OCI-M1 (cell line): ENCODE results near the gene PVALEF.
"Not testable (repeated sequence)": the region's sequence is repeated elsewhere in the genome, so short reads cannot be mapped to it uniquely, and the experiment has no call there.

Experiments used
- DNase-seq: peaks from one replicate; lab custom pipeline; 2025; lab: John Stamatoyannopoulos, UW

Gene PVALEF

DNA sequence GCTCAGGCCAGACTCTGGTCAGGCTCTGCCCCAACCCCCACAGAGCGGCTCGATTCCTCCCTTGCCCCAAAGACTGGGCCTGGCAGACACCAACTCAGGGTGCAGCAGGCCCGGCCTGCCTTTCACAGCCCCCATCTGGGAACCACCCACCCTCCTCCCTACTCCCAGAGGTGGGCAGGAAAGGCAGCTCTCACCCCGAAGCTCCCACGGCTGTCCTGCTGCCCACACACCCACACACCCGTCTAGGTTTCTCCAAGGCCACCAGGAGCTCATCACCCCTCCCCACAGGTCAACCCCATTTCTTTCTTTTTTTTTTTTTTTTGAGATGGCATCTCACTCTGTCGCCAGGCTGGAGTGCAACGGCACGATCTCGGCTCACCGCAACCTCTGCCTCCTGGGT is 53.7 kb downstream of the PVALEF start:
- no peak for DNase-seq

DNA sequence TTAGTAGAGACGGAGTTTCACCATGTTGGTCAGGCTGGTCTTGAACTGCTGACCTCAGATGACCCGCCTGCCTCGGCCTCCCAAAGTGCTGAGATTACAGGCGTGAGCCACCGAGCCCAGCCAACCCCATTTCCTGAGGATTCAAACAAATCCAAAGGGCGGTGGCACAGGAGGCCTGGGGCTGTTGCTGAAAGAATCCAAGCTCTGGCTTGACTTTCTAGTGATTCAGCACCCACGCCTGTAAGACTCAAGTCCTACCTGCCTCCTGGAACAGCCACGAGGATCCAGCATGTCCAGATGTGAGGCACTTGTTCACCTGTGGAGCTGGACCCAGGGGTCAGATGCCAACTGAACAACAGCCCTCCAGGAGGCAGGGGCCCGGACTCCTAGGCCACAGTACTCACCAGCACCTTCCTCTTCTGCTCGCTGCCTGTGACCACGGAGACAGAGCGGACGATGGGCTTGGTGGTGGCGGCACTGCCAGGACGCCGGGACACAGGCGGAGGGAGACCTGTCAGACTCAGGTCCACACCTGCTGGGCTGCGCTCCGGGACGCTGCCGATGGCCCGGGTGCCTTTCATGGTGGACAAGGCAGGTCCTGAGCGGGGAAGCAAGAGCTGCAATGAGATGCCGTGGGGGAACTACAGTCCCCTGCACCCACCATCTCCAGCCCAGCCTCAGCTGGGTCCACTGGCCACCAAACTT is 54.3 kb downstream of the PVALEF start:
- no peak for DNase-seq

DNA sequence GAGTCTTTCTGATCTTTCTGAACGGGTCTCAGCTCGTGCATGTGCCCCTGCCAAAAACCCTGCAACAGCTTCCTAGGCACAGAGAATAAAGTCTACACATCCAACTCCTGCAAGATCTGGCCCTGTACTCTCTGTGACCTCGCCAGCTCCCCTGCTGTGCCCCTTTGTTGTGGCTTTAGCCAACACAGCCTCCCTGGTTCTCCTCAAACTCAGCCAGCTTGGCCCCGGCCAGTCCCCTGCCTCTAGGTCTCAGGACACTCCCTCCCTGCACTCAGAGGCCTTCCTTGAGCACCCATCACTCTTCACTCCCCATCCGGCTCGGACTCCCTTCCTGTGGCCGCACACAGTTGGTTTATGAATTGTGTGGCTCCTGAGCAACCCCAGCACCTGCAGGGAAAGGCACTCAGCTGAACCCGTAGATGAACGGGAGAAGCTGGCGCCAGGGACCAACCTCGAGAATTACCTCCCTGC is 56.1 kb downstream of the PVALEF start:
- DNase-seq: no peak

DNA sequence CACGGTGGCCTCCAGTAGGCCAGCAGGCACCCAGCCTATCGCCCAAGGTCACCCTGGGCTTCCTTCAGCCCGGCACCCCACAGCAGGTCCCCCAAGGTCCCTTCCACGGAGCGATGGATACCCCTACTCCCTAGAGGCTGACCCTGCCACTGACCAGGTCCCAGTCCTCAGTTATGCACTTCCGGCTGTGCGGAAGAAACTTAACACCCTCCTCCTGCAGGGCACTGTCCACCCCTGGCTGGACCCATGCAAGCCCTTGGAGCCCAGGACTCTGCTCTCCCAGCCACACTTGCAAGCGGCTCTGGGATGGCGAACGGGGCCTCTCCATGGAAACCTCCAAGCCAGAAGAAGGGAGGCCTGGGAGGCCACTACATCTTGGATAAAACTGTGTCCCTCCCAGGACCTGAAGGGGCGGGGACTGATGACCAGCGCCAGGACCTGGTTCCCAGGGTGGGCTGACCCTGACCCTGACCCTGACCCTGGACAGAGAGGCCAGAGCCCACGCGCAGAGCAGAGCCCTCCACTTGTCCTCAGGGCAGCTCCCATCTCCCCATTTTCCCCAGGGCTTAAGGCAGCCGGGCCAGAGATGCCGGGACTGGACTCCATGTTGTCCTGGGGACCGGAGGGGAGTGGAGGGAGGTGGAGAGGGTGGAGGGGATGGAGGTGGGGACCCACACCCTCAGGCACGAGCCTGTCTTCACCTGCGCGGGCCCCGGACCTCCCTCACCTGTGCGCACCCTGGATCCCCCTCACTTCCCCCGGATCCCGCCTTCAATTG is 56.7 kb downstream of the PVALEF start:
- DNase-seq: no peak

DNA sequence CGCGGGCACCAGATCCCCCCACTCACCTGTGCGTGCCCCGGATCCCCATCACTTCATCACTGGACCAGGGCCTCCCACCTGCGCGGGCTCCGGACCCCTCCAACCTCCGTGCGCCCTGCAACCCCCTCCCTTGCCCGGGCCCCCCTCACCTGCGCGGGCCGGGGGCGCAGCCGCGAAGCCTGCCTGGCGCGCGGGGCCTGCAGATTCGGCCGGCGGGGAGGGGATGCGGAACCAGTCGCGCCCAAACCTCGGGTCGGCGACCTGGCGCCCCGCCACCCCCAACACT is 57.3 kb downstream of the PVALEF start:
- DNase-seq: no peak

DNA sequence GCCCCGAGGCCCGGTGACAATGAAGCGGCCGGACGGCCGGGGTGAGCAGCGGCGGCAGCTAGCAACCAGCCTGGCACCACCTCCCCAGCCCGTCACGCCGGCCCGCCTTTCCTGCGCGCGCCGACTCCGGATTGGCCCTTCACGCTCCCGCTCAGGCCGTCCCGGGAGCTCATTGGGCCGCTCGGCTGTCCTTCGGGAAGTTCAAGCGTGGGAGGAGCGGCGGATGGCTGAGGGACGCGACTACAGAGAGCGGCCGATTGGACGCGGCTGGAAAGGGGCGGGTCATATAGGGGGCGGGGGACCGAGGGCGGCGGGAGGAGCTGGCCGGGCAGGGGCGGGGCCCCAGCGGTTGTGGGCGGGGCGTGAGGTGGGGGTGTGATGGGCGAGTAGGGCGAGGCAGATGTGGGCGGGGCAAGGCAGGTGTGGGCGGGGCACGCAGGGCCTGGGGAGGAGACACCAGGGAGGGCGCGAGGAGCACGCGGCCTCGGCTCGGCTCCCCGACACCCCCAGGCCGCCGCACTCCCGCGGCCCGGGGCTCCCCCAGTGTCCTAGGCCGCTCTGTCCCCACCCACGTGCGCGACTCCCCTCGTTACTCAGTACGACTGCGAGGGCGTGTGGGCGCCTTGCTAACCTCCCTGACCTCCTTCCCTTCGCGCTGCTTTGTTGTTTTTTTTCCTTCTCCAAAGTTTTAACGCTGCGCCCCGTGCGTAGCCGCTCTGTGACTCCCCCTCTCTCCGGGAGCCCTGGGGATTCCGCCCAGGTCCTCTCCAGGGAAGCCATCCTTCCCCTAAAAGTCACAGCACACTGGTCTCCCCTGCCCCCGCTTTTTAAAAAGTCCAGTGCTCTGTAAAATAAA is 57.8 kb downstream of the PVALEF start, which contains the start of gene CEP131:
TSS of gene CEP131 (minus strand) at position 60 of the 856 bp plus-strand sequence. CDS start 2,909 bp downstream, outside the sequence.
- peak; percentile 98 for DNase-seq

DNA sequence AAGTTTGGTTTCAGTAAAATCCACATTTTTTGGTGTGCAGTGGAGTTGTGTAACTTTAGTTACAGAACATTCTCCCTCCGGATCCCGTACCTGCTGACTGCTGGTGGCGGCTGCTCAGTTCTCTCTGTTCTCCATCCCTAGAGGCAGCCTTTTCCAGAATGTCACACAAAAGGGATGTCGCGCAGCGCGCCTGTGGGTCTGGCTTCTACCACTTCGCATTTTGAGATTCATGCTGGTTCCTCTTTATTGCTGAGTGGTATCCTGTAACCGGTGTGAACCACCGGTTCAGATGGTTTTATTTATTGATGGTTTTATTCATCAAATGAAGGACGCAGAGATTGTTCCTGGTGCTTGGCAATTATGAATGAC is 58.4 kb downstream of the PVALEF start:
- no peak for DNase-seq

DNA sequence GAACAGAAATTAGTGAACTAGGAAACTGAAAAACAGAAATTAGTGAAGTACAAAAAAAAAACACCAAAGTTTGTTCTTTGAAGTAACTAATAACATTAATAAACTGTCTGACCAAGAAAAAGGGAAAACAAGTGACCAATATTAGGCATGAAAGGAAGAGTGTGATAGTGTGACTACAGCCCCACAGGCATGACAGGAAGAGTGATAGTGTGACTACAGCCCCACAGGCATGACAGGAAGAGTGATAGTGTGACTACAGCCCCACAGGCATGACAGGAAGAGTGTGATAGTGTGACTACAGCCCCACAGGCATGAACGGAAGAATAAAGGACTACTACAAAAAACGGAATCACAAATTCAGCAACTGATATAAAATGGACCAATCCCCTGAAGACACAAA is 62.3 kb downstream of the PVALEF start:
- DNase-seq: not testable (repeated sequence)

DNA sequence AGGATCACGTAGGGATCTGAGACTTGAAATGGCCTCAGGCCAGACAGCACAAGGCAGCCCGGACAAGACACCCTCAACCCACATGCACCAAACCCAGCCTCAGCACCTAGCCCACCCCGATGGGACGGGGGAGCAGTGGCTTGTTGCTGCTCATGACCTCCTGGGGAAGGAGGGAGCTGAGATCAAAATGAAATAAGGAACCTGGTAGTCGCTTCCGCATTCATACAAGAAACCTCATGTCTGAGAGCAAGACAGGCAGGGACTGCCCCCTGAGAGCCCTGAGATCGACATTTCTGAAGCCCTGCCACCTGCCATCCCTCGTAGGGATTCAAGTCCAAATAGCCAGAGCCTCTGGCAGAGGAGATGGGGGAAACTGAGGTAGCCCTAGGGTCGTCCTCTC is 63.1 kb downstream of the PVALEF start:
- no peak for DNase-seq

DNA sequence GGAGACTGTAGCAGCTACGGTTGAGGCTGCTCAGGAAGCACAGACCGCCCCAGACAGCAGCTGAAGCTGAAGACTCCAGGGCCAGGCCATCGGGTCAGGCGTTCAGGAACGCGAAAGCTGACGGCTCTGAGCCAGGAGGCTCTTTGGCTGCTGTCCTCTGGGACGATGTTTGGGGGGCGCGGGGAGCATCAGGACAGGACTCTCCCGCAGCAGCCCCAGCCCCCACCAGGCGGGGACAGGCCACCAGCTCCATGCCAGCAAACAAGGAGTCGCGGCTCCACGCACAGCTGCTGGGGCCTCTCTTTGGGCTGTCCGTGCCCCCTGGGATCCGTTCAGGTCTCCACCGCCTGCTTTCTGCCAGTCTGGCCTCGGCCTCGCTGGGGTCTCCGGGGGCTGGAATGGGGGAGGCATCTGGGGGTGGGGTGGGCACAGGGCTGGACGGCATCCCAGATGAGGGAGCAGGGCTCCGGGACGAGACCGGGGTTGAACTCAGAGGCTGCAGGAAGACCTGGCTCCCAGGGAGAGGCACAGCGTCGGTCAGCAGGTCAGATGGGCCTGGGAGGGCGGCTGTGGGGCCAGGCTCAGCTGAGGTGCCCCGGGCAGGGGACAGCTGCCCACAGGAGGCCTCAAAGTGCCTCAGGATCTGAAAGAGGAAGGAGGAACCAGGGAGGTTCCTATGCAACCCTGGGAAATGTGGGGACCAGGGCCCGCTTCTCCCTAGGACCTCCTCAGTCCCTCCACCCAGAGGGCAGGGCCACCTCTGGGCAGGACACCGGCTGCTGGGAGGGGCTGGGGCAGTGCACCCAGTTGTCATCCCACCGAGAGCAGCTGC is 63.7 kb downstream of the PVALEF start:
- DNase-seq: no peak

DNA sequence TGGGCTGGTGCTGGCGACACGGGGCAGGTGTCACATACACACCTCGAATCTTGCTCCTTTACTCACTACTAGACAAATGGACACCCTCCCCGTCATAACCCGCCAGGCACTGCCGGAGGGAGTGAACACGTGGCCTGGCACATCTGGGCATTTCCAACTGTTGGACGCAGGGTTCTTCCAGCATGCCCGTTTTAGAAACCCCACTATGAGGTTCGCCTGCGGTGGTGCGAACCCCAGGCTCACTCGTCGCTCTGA is 64.3 kb downstream of the PVALEF start:
- DNase-seq: no peak

DNA sequence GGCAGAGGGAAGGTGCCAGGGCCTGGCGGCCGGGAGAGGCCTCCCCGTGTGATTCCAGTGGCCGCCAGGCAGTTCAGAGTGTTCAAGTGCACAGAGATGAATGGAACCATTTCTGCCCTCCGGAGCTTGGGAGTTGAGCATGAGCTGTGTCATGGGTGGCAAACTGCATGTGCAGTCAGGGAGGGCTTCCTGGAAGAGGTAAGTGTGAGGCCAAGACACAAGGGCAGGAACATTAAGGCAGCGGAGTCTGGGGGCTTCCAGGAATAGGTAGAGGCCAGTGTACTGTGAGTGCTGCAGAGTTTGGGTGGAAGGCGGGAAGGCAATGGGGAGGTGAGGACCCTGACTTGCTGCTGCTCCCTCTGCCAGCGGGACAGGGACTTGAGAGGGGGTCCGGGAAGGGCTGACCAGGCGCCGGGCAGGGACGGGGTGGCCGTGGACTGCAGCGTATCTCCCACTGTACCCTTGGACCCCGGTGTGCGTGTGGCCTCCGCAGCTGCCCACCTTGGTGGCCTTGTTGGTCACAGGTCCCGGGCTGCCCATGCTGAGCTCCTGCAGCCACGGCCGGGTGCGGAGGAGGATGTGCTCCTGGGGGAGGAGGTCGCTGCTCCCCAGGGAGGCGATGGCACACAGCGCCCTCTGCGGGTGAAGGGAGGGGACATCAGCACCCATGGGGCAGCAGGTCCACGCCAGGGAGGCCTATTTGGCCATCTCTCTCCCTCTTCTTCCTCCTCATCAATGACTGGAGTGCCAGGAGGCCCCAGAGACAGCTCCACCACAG is 64.9 kb downstream of the PVALEF start:
- DNase-seq: no peak

DNA sequence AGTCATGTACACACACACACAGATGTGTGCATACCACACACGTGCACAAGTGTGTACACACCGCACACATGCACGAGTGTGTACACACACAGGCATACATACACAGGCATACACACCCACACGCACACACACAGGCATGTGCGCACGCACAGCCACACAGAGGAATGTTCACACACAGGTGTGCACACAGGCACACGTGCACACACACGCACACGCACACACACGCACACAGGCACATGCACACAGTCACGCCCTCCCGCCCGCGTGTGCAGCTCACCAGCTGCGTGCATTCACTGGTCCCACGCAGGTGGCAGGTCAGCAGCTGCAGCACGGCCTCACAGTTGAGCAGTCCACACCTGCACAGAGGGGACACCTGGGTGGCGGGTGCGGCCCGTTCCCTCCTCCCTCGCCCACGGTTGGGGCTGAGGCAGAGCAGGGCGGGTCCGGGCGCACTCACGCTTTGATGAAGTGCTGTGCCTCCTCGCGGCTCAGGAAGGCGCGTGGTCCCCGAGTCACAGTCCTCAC is 65.9 kb downstream of the PVALEF start:
- DNase-seq: no peak

DNA sequence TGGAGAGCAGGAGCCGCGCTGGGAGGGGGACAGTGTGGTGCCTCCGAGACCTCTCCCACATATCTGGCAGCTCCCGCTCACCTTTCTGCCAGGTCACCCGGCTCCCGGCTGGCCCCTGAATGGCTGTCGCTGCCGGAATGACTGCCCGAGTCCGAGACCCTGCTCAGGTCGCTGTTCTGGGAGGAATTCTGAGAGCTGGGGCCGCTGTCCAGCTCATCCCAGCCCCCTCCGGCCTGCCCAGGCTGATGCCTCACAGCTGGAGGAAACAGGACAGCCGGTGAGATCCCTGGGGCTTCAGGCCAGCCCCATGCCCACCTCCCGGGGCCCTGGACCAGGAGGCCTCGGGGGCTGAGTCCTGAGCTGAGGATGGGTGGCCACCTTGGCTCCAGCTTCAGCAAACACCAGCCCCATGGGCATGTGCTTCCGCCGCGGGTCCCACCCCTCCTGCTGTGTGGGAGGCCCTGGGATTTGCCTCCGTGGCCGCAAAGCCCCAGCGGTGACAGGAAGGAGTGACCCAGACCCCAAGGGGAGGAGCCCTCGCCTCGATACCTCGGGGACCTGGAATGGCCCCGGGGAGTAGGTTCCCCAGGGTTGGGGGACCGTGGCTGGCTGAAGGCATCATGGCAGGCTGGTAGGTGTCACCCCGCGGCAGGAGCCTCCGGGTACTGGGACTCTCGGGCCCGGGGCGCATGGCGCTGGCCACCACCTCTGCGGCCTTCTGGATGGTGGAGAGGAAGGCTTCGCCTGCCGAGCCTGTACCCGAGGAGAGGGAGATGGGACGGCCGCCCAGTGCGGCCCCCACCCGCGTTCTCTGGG is 66.7 kb downstream of the PVALEF start:
- DNase-seq: no peak
